SH-SY5Y (cell line): Measurements from ENCODE around the gene TIMM50.

Source experiments
- GATA2 ChIP-seq: IDR thresholded peaks from 2 replicates; pipeline ENCODE4 v1.6.1; 2011; ENCODE audit warnings: mild to moderate bottlenecking, low read depth, low read length
- GATA3 ChIP-seq: IDR thresholded peaks from 2 replicates; pipeline ENCODE4 v1.6.1; 2011; ENCODE audit warnings: low read depth, mild to moderate bottlenecking, low read length, moderate library complexity

- no peak for TF ChIP-seq GATA2
- no peak for TF ChIP-seq GATA3
Measured at GRCh38 chr19:39432677-39433025, 48.0 kb upstream of the TIMM50 start.
